Measurements from ENCODE around the gene SKP2.

DNA sequence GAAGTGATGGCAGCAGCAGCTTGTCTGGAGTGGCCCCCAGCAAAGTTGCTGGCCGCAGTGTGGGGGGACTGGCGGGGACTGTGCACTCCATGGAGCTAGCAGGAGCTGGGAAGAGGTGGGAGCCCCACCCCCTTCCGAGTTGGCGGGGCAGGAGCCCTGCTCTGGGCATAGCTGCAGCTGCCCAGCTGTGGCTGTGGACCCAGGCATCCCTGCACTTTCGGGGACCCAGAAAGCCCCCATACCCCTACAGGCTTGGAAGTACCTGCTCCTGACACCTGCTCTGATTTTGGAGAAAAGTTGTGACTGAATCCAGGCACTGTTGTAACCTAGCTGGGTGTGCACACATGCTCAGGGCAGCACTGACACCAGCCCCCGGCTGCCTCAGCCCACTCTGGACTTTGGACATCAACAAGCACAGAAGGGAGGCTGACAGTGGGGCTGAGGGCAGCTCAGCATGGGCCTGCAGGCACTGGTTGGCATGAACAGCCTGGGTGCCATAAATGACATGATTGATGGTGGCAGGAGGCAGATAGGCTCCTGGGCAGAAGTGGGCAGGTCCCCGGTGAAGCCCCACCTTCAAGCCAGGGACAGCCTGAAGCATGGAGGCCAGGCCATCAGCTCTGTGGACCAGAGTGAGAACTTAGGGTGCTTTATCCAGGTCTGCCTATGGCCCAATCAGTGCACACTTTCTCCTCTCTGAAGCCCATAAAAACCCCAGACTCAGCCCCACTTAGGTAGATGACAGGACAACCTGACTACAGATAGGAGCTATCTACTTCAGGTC lies 12.8 kb upstream of the SKP2 start:
- TF ChIP-seq, protein P1, sequence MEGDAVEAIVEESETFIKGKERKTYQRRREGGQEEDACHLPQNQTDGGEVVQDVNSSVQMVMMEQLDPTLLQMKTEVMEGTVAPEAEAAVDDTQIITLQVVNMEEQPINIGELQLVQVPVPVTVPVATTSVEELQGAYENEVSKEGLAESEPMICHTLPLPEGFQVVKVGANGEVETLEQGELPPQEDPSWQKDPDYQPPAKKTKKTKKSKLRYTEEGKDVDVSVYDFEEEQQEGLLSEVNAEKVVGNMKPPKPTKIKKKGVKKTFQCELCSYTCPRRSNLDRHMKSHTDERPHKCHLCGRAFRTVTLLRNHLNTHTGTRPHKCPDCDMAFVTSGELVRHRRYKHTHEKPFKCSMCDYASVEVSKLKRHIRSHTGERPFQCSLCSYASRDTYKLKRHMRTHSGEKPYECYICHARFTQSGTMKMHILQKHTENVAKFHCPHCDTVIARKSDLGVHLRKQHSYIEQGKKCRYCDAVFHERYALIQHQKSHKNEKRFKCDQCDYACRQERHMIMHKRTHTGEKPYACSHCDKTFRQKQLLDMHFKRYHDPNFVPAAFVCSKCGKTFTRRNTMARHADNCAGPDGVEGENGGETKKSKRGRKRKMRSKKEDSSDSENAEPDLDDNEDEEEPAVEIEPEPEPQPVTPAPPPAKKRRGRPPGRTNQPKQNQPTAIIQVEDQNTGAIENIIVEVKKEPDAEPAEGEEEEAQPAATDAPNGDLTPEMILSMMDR (IDR thresholded peaks at IDR 0.05): no peak
- no peak for TF ChIP-seq POLR2A (IDR thresholded peaks at IDR 0.05)

All from lower leg skin (tissue), 3 donors.